Activated CD8-positive, alpha-beta memory T cell treated with anti-CD3 and anti-CD28 coated beads, Interleukin-2, amount 50 U/mL, for 1 hour (primary cell): Measurements from ENCODE around the gene PDE7B.

Experiments used
- DNase-seq: peaks from one replicate; pipeline ENCODE4 v3.0.0-alpha.2; 2020; ENCODE audit errors: extremely low read depth

Gene PDE7B

GRCh38 chr6:135851442-135852271 is at the start of gene PDE7B:
Gene PDE7B, plus strand, starts transcription at chr6:135851701.
- no peak for DNase-seq

- no peak for DNase-seq
Measured at GRCh38 chr6:135801755-135802465, 49.6 kb upstream of the PDE7B start.

GRCh38 chr6:135810486-135810885 is 41.0 kb upstream of the PDE7B start:
- no peak for DNase-seq

- DNase-seq = no peak
Measured at GRCh38 chr6:135811170-135811569, 40.3 kb upstream of the PDE7B start.

GRCh38 chr6:135811644-135812526 is 39.6 kb upstream of the PDE7B start:
- no peak for DNase-seq

GRCh38 chr6:135813401-135813800 is 38.1 kb upstream of the PDE7B start:
- DNase-seq = no peak

GRCh38 chr6:135814043-135814442 is 37.5 kb upstream of the PDE7B start:
- no peak for DNase-seq

- no peak for DNase-seq
Measured at GRCh38 chr6:135815216-135815615, 36.3 kb upstream of the PDE7B start.

- DNase-seq = no peak
Measured at GRCh38 chr6:135817035-135817434, 34.5 kb upstream of the PDE7B start.

- no peak for DNase-seq
Measured at GRCh38 chr6:135819665-135820064, 31.8 kb upstream of the PDE7B start.

GRCh38 chr6:135820340-135820739 is 31.2 kb upstream of the PDE7B start:
- no peak for DNase-seq

GRCh38 chr6:135823851-135824250 is 27.6 kb upstream of the PDE7B start:
- DNase-seq = no peak

- DNase-seq = no peak
Measured at GRCh38 chr6:135826236-135826804, 25.2 kb upstream of the PDE7B start.

- no peak for DNase-seq
Measured at GRCh38 chr6:135828021-135828420, 23.5 kb upstream of the PDE7B start.

- DNase-seq = no peak
Measured at GRCh38 chr6:135830452-135830881, 21.0 kb upstream of the PDE7B start.

- DNase-seq = no peak
Measured at GRCh38 chr6:135831016-135831415, 20.5 kb upstream of the PDE7B start.

GRCh38 chr6:135832166-135832565 is 19.3 kb upstream of the PDE7B start:
- no peak for DNase-seq

- no peak for DNase-seq
Measured at GRCh38 chr6:135833771-135834170, 17.7 kb upstream of the PDE7B start.

- DNase-seq = no peak
Measured at GRCh38 chr6:135837735-135838449, 13.6 kb upstream of the PDE7B start.

GRCh38 chr6:135839121-135839520 is 12.4 kb upstream of the PDE7B start:
- DNase-seq = no peak
